Measurements from ENCODE around the gene TLCD2.
"Not testable (repeated sequence)": the region's sequence is repeated elsewhere in the genome, so short reads cannot be mapped to it uniquely, and the experiment has no call there.

The TLCD2 gene

GRCh38 chr17:1743088-1743439 lies 32.9 kb upstream of the TLCD2 start:
- H4K20me1 ChIP-seq (ENCODE audit: insufficient read depth, low read length), result no peaks in the 10 kb centered on the region
- H3K79me2 ChIP-seq (ENCODE audit: low read length), result no peaks in the 10 kb centered on the region

GRCh38 chr17:1742371-1743087 lies 32.4 kb upstream of the TLCD2 start, which contains the start of gene SERPINF2:
SERPINF2 (plus strand) TSS chr17:1742871; CDS start chr17:1744996, 2,125 bp downstream.
- Histone ChIP-seq H3K9me3 (replicated peaks; ENCODE audit: insufficient read depth, low read length) (no peaks in the 10 kb centered on the region), H4K20me1 (ENCODE audit: insufficient read depth, low read length) (no peaks in the 10 kb centered on the region), H3F3A (ENCODE audit: insufficient read depth, low read length) (no peaks in the 10 kb centered on the region), H3K36me3 (replicated peaks; ENCODE audit: insufficient read depth, low read length) (no peaks in the 10 kb centered on the region), H3K4me1 (ENCODE audit: low read length) (no peaks in the 10 kb centered on the region), H3K9me2 (replicated peaks; ENCODE audit: insufficient read depth, low read length) (no peaks in the 10 kb centered on the region), H3K9ac (ENCODE audit: low read length) (no peak within 1 kb of the TSS), H3K27me3 (replicated peaks; ENCODE audit: insufficient read depth, low read length) (peaks cover 19% of the 10 kb centered on the region), H3K4me3 (ENCODE audit: low read length) (no peak within 1 kb of the TSS), H3K27ac (ENCODE audit: low read length) (no peak within 1 kb of the TSS), H3K4me2 (ENCODE audit: low read depth, low read length) (no peak within 1 kb of the TSS), H3K79me2 (ENCODE audit: low read length) (no peaks in the 10 kb centered on the region), H2AFZ (ENCODE audit: low read length) (no peak within 1 kb of the TSS)
- DNase-seq, result no peak
- TF ChIP-seq EZH2phosphoT487 (IDR thresholded peaks at IDR 0.05; ENCODE audit: low read length), result no peak
- no peak for TF ChIP-seq EZH2 (optimal IDR thresholded peaks at IDR 0.05; ENCODE audit: low read depth, low read length)
- no peak for TF ChIP-seq CTCF (IDR thresholded peaks at IDR 0.05; ENCODE audit: low read length)

More at GRCh38 chr17:1743088-1743439, 32.9 kb upstream of the TLCD2 start:
- no peaks in the 10 kb centered on the region for H3K4me1 ChIP-seq (ENCODE audit: low read length)
- H3K9me2 ChIP-seq (replicated peaks; ENCODE audit: insufficient read depth, low read length), result no peaks in the 10 kb centered on the region
- H3K9ac ChIP-seq (ENCODE audit: low read length), result no peak overlapping the region
- no peak overlapping the region for H2AFZ ChIP-seq (ENCODE audit: low read length)
- H3K27ac ChIP-seq (ENCODE audit: low read length), result no peak overlapping the region
- no peak for DNase-seq
- TF ChIP-seq CTCF (IDR thresholded peaks at IDR 0.05; ENCODE audit: low read length) (no peak), EZH2phosphoT487 (IDR thresholded peaks at IDR 0.05; ENCODE audit: low read length) (no peak), EZH2 (optimal IDR thresholded peaks at IDR 0.05; ENCODE audit: low read depth, low read length) (no peak)
- H3K9me3 ChIP-seq (replicated peaks; ENCODE audit: insufficient read depth, low read length), result no peaks in the 10 kb centered on the region
- no peak overlapping the region for H3K4me2 ChIP-seq (ENCODE audit: low read depth, low read length)
- no peaks in the 10 kb centered on the region for H3F3A ChIP-seq (ENCODE audit: insufficient read depth, low read length)
- H3K4me3 ChIP-seq (ENCODE audit: low read length), result no peak overlapping the region
- H3K36me3 ChIP-seq (replicated peaks; ENCODE audit: insufficient read depth, low read length), result no peaks in the 10 kb centered on the region
- H3K27me3 ChIP-seq (replicated peaks; ENCODE audit: insufficient read depth, low read length), result peaks cover 19% of the 10 kb centered on the region

GRCh38 chr17:1741899-1742298 lies 31.7 kb upstream of the TLCD2 start:
- not testable (repeated sequence) for H3K36me3 ChIP-seq (replicated peaks; ENCODE audit: insufficient read depth, low read length); H3K9ac ChIP-seq (ENCODE audit: low read length); H3F3A ChIP-seq (ENCODE audit: insufficient read depth, low read length); H3K79me2 ChIP-seq (ENCODE audit: low read length); H3K4me2 ChIP-seq (ENCODE audit: low read depth, low read length); DNase-seq; H3K4me1 ChIP-seq (ENCODE audit: low read length); H3K9me2 ChIP-seq (replicated peaks; ENCODE audit: insufficient read depth, low read length); H3K27ac ChIP-seq (ENCODE audit: low read length); H2AFZ ChIP-seq (ENCODE audit: low read length); H3K9me3 ChIP-seq (replicated peaks; ENCODE audit: insufficient read depth, low read length); H4K20me1 ChIP-seq (ENCODE audit: insufficient read depth, low read length); H3K4me3 ChIP-seq (ENCODE audit: low read length)
- peaks cover 14% of the 10 kb centered on the region for H3K27me3 ChIP-seq (replicated peaks; ENCODE audit: insufficient read depth, low read length)

DNA sequence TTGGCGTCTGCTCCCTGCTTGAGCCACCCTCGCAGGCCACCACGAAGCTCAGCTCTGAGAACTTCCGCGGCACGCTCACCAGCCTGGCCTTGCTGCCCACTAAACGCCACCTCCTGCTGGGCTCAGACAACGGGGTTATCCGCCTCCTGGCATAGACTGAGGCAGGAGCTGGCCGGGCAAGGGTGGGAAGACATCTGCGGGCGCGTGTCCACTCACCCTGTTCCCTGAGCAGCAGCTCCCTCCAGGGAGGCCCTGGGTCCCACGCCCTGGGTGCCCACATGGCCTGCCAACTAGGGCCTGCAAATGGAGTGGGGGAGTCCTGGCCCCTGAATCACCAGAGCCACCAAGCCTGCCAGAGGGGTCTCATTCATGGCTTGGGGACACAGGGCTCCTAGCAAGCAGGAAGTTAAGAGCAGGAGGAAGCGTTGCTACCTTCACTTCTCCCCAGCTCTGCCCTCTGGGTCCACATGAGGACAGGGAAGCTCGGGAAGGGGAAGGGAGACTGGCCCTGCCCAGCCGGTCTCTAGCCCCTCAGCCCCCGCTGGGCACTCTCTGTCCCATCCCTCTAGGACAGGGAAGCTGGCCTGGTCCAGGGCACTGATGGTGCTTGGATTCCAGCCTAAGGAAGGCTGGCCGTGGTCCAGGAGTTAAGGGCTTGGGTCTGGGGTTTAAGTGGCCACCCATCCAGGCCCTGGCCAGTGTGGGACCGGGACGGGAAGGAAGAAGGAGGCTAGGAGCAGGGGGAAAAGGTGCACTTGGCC lies 27.5 kb upstream of the TLCD2 start:
- Histone ChIP-seq H3K9me3 (replicated peaks; ENCODE audit: insufficient read depth, low read length) (no peaks in the 10 kb centered on the region), H3K79me2 (ENCODE audit: low read length) (no peaks in the 10 kb centered on the region), H3K9ac (ENCODE audit: low read length) (no peak overlapping the region), H3K27ac (ENCODE audit: low read length) (no peak overlapping the region), H3K27me3 (replicated peaks; ENCODE audit: insufficient read depth, low read length) (peaks cover 4% of the 10 kb centered on the region), H3K36me3 (replicated peaks; ENCODE audit: insufficient read depth, low read length) (no peaks in the 10 kb centered on the region), H2AFZ (ENCODE audit: low read length) (no peak overlapping the region), H3K4me2 (ENCODE audit: low read depth, low read length) (no peak overlapping the region), H4K20me1 (ENCODE audit: insufficient read depth, low read length) (no peaks in the 10 kb centered on the region), H3F3A (ENCODE audit: insufficient read depth, low read length) (no peaks in the 10 kb centered on the region), H3K4me1 (ENCODE audit: low read length) (no peaks in the 10 kb centered on the region), H3K4me3 (ENCODE audit: low read length) (no peak overlapping the region), H3K9me2 (replicated peaks; ENCODE audit: insufficient read depth, low read length) (no peaks in the 10 kb centered on the region)
- DNase-seq, result no peak
- no peak for TF ChIP-seq EZH2phosphoT487 (IDR thresholded peaks at IDR 0.05; ENCODE audit: low read length)
- no peak for TF ChIP-seq EZH2 (optimal IDR thresholded peaks at IDR 0.05; ENCODE audit: low read depth, low read length)
- no peak for TF ChIP-seq CTCF (IDR thresholded peaks at IDR 0.05; ENCODE audit: low read length)

Measured in MM.1S (cell line).